H1 (cell line): Measurements from ENCODE around the gene GCNT1. TPM values are rescaled to one million over a fixed set of nuclear protein-coding genes. Genes with fewer than 3 reads are reported as not detected.

Experiments used
- ASH2L ChIP-seq: fragments of 200-600, 300-600 bp; sonication (generic); IDR thresholded peaks from one replicate; pipeline ENCODE4 v1.7.1; 2017; ENCODE audit warnings: low read length
- BACH1 ChIP-seq: IDR thresholded peaks from 2 replicates; pipeline ENCODE4 v1.6.1; 2012; ENCODE audit warnings: low read length, improper control_type of control experiment
- CHD7 ChIP-seq: fragments of 300-600 bp; sonication (generic); IDR thresholded peaks from 2 replicates; pipeline ENCODE4 v1.7.1; 2012; ENCODE audit warnings: low read length, moderate library complexity, mild to moderate bottlenecking, inconsistent platforms; ENCODE audit not compliant: insufficient replicate concordance
- CTCF ChIP-seq, 3 experiments: IDR thresholded peaks; 1 replicate in 2 of 3; 2 replicates in 1 of 3; pipeline versions ENCODE4 v1.5.1 to v1.6.1; 2011; ENCODE audit warnings: low read length in 3 of 3, mild to moderate bottlenecking in 3 of 3, inconsistent platforms in 2 of 3, low read depth in 1 of 3, moderate library complexity in 1 of 3; ENCODE audit not compliant: insufficient read depth in 1 of 3; ENCODE audit errors: control extremely low read depth in 1 of 3
- KDM5A ChIP-seq: fragments of 200-600 bp; IDR thresholded peaks from 2 replicates; pipeline ENCODE4 v1.7.1; 2012; ENCODE audit warnings: mild to moderate bottlenecking, low read length, inconsistent platforms, mixed read lengths
- RFX5 ChIP-seq: IDR thresholded peaks from 2 replicates; pipeline ENCODE4 v1.6.1; 2011; ENCODE audit warnings: low read depth, low read length, improper control_type of control experiment, borderline replicate concordance
- SIX5 ChIP-seq: IDR thresholded peaks from 2 replicates; pipeline ENCODE4 v1.6.1; 2011; ENCODE audit warnings: mild to moderate bottlenecking, low read depth, low read length
- SP4 ChIP-seq: IDR thresholded peaks from 2 replicates; pipeline ENCODE4 v1.6.1; 2012; ENCODE audit warnings: low read length, inconsistent platforms
- polyA plus RNA-seq, 7 experiments: library from polyadenylated mRNA; depleted of rRNA in 3 of 7; stranded (reverse) in 5 of 7; unstranded in 2 of 7; fragments of >200 nt in 5 of 7; fragments of 200-250 nt in 2 of 7; gene quantifications; 1 replicate in 5 of 7; 2 replicates in 1 of 7; 4 replicates in 1 of 7; pipeline versions ENCODE4 v1.2.1 to v1.2.3, GENCODE V29; 2011 to 2013; ENCODE audit warnings: missing spikeins in 2 of 7, mixed read lengths in 2 of 7
- total RNA-seq: library from RNA; stranded (reverse); fragmentation: NEBNext Ultra II Directional; extraction: Animal tissue kit (Norgen Biotek cat#: 25700); gene quantifications from 2 replicates; pipeline ENCODE4 v1.2.1, GENCODE V29; 2021

Gene GCNT1
- total and polyA plus RNA-seq, 2 of the 8 experiments (the other 6 are each of a cell fraction or from before 2014, with no cell fraction given), result 13.0 to 16.5 TPM

GRCh38 chr9:76415731-76416130 is 43.3 kb upstream of the GCNT1 start (continued):
- TF ChIP-seq CTCF (IDR thresholded peaks at IDR 0.05; ENCODE audit: control extremely low read depth in 1 of 3, insufficient read depth in 1 of 3, low read depth in 1 of 3, low read length in 3 of 3), result no peak
- TF ChIP-seq KDM5A, result no peak
- TF ChIP-seq SP4, result no peak
- no peak for TF ChIP-seq BACH1
- no peak for TF ChIP-seq ASH2L
- TF ChIP-seq CHD7, result no peak
- TF ChIP-seq SIX5, result no peak
- TF ChIP-seq RFX5, result no peak
